IMR-90 (cell line): ENCODE measurements around the gene PASD1. TPM values are rescaled to one million over a fixed set of nuclear protein-coding genes. Genes with fewer than 3 reads are reported as not detected.

ENCODE experiments used
- ATAC-seq: fragments of 200-7000 bp; cut with Tn5 transposase; 2 replicates; pipeline ENCODE4 v1.9.1; 2020; ENCODE audit warnings: low read depth, mild to moderate bottlenecking, moderate library complexity
- BruUV-seq: library from RNA; stranded (reverse); fragments of 400-500 nt; replicated peaks from 2 replicates; lab custom pipeline; 2021; lab: Mats Ljungman, UMichigan
- CTCF ChIA-PET: fragments of 300-600 bp; formaldehyde crosslinking; extraction: SDS; loops from one replicate; lab custom pipeline; 2021; ENCODE audit warnings: antibody characterized with exemption; lab: Yijun Ruan, JAX
- POLR2A ChIA-PET: fragments of 300-600 bp; sonication (Branson Sonifier 250); formaldehyde crosslinking; loops from one replicate; lab custom pipeline; 2022; ENCODE audit warnings: antibody characterized with exemption; ENCODE audit not compliant: unreplicated experiment; lab: Charles Lee
- DNase-seq: peaks from one replicate; pipeline ENCODE4 v3.0.0; 2013
- H2AFZ ChIP-seq: replicated peaks from 2 replicates; pipeline ENCODE3; 2013; ENCODE audit warnings: low read length, mild to moderate bottlenecking; ENCODE audit not compliant: poor library complexity
- H2AK5ac ChIP-seq: 2 replicates; pipeline ENCODE4 v1.6.1; 2013; ENCODE audit warnings: low read depth, low read length, inconsistent platforms
- H2AK9ac ChIP-seq: replicated peaks from 2 replicates; pipeline ENCODE3; 2013; ENCODE audit warnings: mild to moderate bottlenecking, low read depth, low read length, moderate library complexity; ENCODE audit not compliant: poor library complexity
- H2BK120ac ChIP-seq: 2 replicates; pipeline ENCODE4 v1.6.1; 2013; ENCODE audit warnings: low read depth, low read length, inconsistent platforms
- H2BK15ac ChIP-seq: 3 replicates; pipeline ENCODE4 v1.6.1; 2013; ENCODE audit warnings: low read depth, low read length, inconsistent platforms
- H2BK20ac ChIP-seq: 2 replicates; pipeline ENCODE4 v1.6.1; 2013; ENCODE audit warnings: low read depth, mild to moderate bottlenecking, inconsistent platforms, low read length, moderate library complexity
- H2BK5ac ChIP-seq: 2 replicates; pipeline ENCODE4 v1.6.1; 2013; ENCODE audit warnings: mild to moderate bottlenecking, low read depth, low read length, inconsistent platforms; ENCODE audit not compliant: poor library complexity, severe bottlenecking
- H3K14ac ChIP-seq: replicated peaks from 2 replicates; pipeline ENCODE4 v1.6.1; 2013; ENCODE audit warnings: low read depth, low read length, inconsistent platforms
- H3K18ac ChIP-seq: 2 replicates; pipeline ENCODE4 v1.6.1; 2013; ENCODE audit warnings: low read depth, low read length, control low read depth
- H3K23ac ChIP-seq: 2 replicates; pipeline ENCODE4 v1.6.1; 2013; ENCODE audit warnings: low read depth, low read length, inconsistent platforms
- H3K27ac ChIP-seq: 2 replicates; pipeline ENCODE4 v1.5.1; 2013; ENCODE audit warnings: mild to moderate bottlenecking, control low read depth, low read length; ENCODE audit not compliant: insufficient read depth
- H3K27me3 ChIP-seq: 2 replicates; pipeline ENCODE4 v1.6.1; 2013; ENCODE audit warnings: low read length; ENCODE audit not compliant: control insufficient read depth, insufficient read depth
- H3K36me3 ChIP-seq: 2 replicates; pipeline ENCODE4 v1.6.1; 2013; ENCODE audit warnings: low read length, mixed read lengths; ENCODE audit not compliant: control insufficient read depth, insufficient read depth
- H3K4ac ChIP-seq: 2 replicates; pipeline ENCODE4 v1.6.1; 2013; ENCODE audit warnings: low read depth, low read length, inconsistent platforms
- H3K4me1 ChIP-seq: 2 replicates; pipeline ENCODE4 v1.6.1; 2013; ENCODE audit warnings: low read length, mixed read lengths; ENCODE audit not compliant: control insufficient read depth, insufficient read depth
- H3K4me2 ChIP-seq: 2 replicates; pipeline ENCODE4 v1.6.1; 2013; ENCODE audit warnings: low read depth, mild to moderate bottlenecking, control low read depth, low read length, moderate library complexity
- H3K4me3 ChIP-seq: 2 replicates; pipeline ENCODE4 v1.5.1; 2013; ENCODE audit warnings: low read depth, mild to moderate bottlenecking, control low read depth, low read length, moderate library complexity; ENCODE audit not compliant: insufficient read depth
- H3K56ac ChIP-seq: 2 replicates; pipeline ENCODE4 v1.6.1; 2013; ENCODE audit warnings: low read length, inconsistent platforms; ENCODE audit not compliant: insufficient read depth; ENCODE audit errors: extremely low read depth
- H3K79me1 ChIP-seq, 2 experiments: 2 replicates each; pipeline ENCODE4 v1.6.1; 2013; ENCODE audit warnings: low read length in 2 of 2, inconsistent platforms in 1 of 2, low read depth in 1 of 2
- H3K9ac ChIP-seq: 2 replicates; pipeline ENCODE4 v1.6.1; 2013; ENCODE audit warnings: low read depth, low read length, control low read depth
- H3K9me1 ChIP-seq: 2 replicates; pipeline ENCODE4 v1.6.1; 2013; ENCODE audit warnings: low read length, inconsistent platforms; ENCODE audit not compliant: insufficient read depth
- H3K9me3 ChIP-seq: 2 replicates; pipeline ENCODE4 v1.6.1; 2013; ENCODE audit warnings: low read length; ENCODE audit not compliant: control insufficient read depth, insufficient read depth
- H4K20me1 ChIP-seq: 2 replicates; pipeline ENCODE4 v1.6.1; 2013; ENCODE audit warnings: low read length, inconsistent platforms; ENCODE audit not compliant: insufficient read depth
- H4K5ac ChIP-seq: 2 replicates; pipeline ENCODE4 v1.6.1; 2013; ENCODE audit warnings: mild to moderate bottlenecking, low read depth, low read length, control low read depth
- H4K8ac ChIP-seq, 2 experiments: 2 replicates each; pipeline ENCODE4 v1.6.1; 2013; ENCODE audit warnings: low read depth in 2 of 2, low read length in 2 of 2, control low read depth in 1 of 2, inconsistent platforms in 1 of 2
- H4K91ac ChIP-seq: 2 replicates; pipeline ENCODE4 v1.6.1; 2013; ENCODE audit warnings: low read depth, low read length, inconsistent platforms; ENCODE audit not compliant: insufficient read depth
- BHLHE40 ChIP-seq: fragments of 150-350 bp; IDR thresholded peaks from 2 replicates; pipeline ENCODE4 v1.6.1; 2016; ENCODE audit warnings: mild to moderate bottlenecking, low read depth, low read length
- CEBPB ChIP-seq: IDR thresholded peaks from 2 replicates; pipeline ENCODE4 v1.6.1; 2012; ENCODE audit warnings: low read depth, low read length, improper control_type of control experiment
- CHD1 ChIP-seq: IDR thresholded peaks from 2 replicates; pipeline ENCODE4 v1.6.1; 2012; ENCODE audit warnings: low read depth, low read length, improper control_type of control experiment
- CTCF ChIP-seq: conservative IDR thresholded peaks from 2 replicates; pipeline ENCODE4 v1.5.1; 2012; ENCODE audit warnings: mild to moderate bottlenecking, low read depth, low read length, improper control_type of control experiment
- ELK1 ChIP-seq: fragments of 150-350 bp; IDR thresholded peaks from 2 replicates; pipeline ENCODE4 v1.6.1; 2016; ENCODE audit warnings: low read depth, mild to moderate bottlenecking, low read length, moderate library complexity, borderline replicate concordance
- FOS ChIP-seq: fragments of 150-350 bp; IDR thresholded peaks from 2 replicates; pipeline ENCODE4 v1.6.1; 2016; ENCODE audit warnings: low read depth, low read length
- MAFK ChIP-seq: IDR thresholded peaks from 2 replicates; pipeline ENCODE4 v1.6.1; 2012; ENCODE audit warnings: low read depth, low read length, improper control_type of control experiment
- MAZ ChIP-seq: IDR thresholded peaks from 2 replicates; pipeline ENCODE4 v1.6.1; 2012; ENCODE audit warnings: low read depth, mild to moderate bottlenecking, low read length, improper control_type of control experiment, moderate library complexity, borderline replicate concordance
- MXI1 ChIP-seq: IDR thresholded peaks from 2 replicates; pipeline ENCODE4 v1.6.1; 2012; ENCODE audit warnings: low read depth, mild to moderate bottlenecking, low read length, moderate library complexity, borderline replicate concordance
- NFE2L2 ChIP-seq: fragments of 150-350 bp; IDR thresholded peaks from 2 replicates; pipeline ENCODE4 v1.6.1; 2016; ENCODE audit warnings: low read depth, mild to moderate bottlenecking, low read length
- POLR2A ChIP-seq: IDR thresholded peaks from 2 replicates; pipeline ENCODE4 v1.6.1; 2012; ENCODE audit warnings: mild to moderate bottlenecking, low read depth, low read length
- RAD21 ChIP-seq: IDR thresholded peaks from 2 replicates; pipeline ENCODE4 v1.6.1; 2012; ENCODE audit warnings: low read length, improper control_type of control experiment
- RCOR1 ChIP-seq: IDR thresholded peaks from 2 replicates; pipeline ENCODE4 v1.6.1; 2012; ENCODE audit warnings: mild to moderate bottlenecking, low read length, improper control_type of control experiment; ENCODE audit not compliant: insufficient replicate concordance
- RFX5 ChIP-seq: IDR thresholded peaks from 2 replicates; pipeline ENCODE4 v1.8.0; 2012; ENCODE audit warnings: low read depth, mild to moderate bottlenecking, low read length, moderate library complexity
- SMC3 ChIP-seq: fragments of 150-350 bp; IDR thresholded peaks from 2 replicates; pipeline ENCODE4 v1.6.1; 2016; ENCODE audit warnings: low read depth, mild to moderate bottlenecking, antibody characterized with exemption, low read length, moderate library complexity
- USF2 ChIP-seq: fragments of 150-350 bp; IDR thresholded peaks from 2 replicates; pipeline ENCODE4 v1.6.1; 2017; ENCODE audit warnings: mild to moderate bottlenecking, antibody characterized with exemption, low read length, low read depth
- WGBS, 2 experiments: methylation state at CpG; one replicate each; pipeline versions ENCODE4 v1.1.5 to v1.1.7; 2013; ENCODE audit warnings: missing lambda C conversion rate in 2 of 2; ENCODE audit not compliant: insufficient read length in 1 of 2; ENCODE audit errors: extremely low coverage in 2 of 2; 5-methylcytosine and 5-hydroxymethylcytosine counted together
- dilution Hi-C: fragments of 300-500 bp; cut with HindIII; formaldehyde crosslinking; loops from one replicate; pipeline ENCODE4 v1.14.3; 2018; ENCODE audit warnings: low sequenced_read_pairs; ENCODE audit not compliant: unreplicated experiment
- in situ Hi-C: fragments of 300-500 bp; cut with MboI; formaldehyde crosslinking; loops from 3 replicates; pipeline ENCODE4 v1.14.3; 2019; ENCODE audit warnings: low sequenced_read_pairs, inconsistent platforms, mixed read lengths
- intact Hi-C: fragments of 100-400 bp; cut with micrococcal nuclease; formaldehyde crosslinking; loops from 2 replicates; pipeline ENCODE4 v1.10.0; 2022
- polyA plus RNA-seq, 3 experiments: library from polyadenylated mRNA; depleted of rRNA; stranded (reverse); fragments of >200 nt; gene quantifications; 2 replicates each; pipeline ENCODE4 v1.2.3, GENCODE V29; 2012; ENCODE audit warnings: low replicate concordance in 1 of 3
- total RNA-seq: library from RNA; depleted of rRNA; stranded (reverse); fragments of >200 nt; gene quantifications from 2 replicates; pipeline ENCODE4 v1.2.3, GENCODE V29; 2012

PASD1 gene
- total and polyA plus RNA-seq, 2 of the 4 experiments (the other 2 are of a cell fraction): not detected

GRCh38 chrX:151712253-151712652 is 148.8 kb downstream of the PASD1 start:
- no peak overlapping the region for H3K4me3 ChIP-seq
- POLR2A ChIA-PET: no interaction called here
- BruUV-seq: no TSS peak
- no peak overlapping the region for H3K14ac ChIP-seq
- H4K20me1 ChIP-seq: no peaks in the 10 kb centered on the region
- no peak overlapping the region for H4K8ac ChIP-seq
- H2BK20ac ChIP-seq: no peak overlapping the region
- H2AK5ac ChIP-seq: no peak overlapping the region
- no peaks in the 10 kb centered on the region for H3K9me1 ChIP-seq
- in situ Hi-C loops (no loop called here), dilution Hi-C loops (no loop called here), intact Hi-C loops (no loop called here)
- H4K5ac ChIP-seq: no peak overlapping the region
- H2BK5ac ChIP-seq: no peak overlapping the region
- H3K4me1 ChIP-seq: no peaks in the 10 kb centered on the region
- DNase-seq: no peak
- H3K79me1 ChIP-seq: no peaks in the 10 kb centered on the region
- no peak overlapping the region for H2BK15ac ChIP-seq
- no peak overlapping the region for H2AK9ac ChIP-seq
- no peaks in the 10 kb centered on the region; the same call in 1 of the 2 replicates for H3K9me3 ChIP-seq
- H3K27me3 ChIP-seq: no peaks in the 10 kb centered on the region; the same call in 1 of the 2 replicates
- 25% methylated on average over 2 of the region's 3 CpGs; no CpG with 5 or more reads in 1 of the 2 experiments for WGBS, 2 experiments
- CTCF ChIA-PET: no interaction called here
- H2AFZ ChIP-seq: no peak overlapping the region
- no peak overlapping the region for H3K23ac ChIP-seq
- ATAC-seq: no peak
- H3K56ac ChIP-seq: no peak overlapping the region
- H2BK120ac ChIP-seq: no peak overlapping the region
- H3K4me2 ChIP-seq: no peak overlapping the region
- no peaks in the 10 kb centered on the region for H3K36me3 ChIP-seq
- H4K91ac ChIP-seq: no peak overlapping the region
- TF ChIP-seq MAZ (no peak), POLR2A (no peak), RAD21 (no peak), RFX5 (no peak), RCOR1 (no peak), SMC3 (no peak), MAFK (no peak), CTCF (no peak), CHD1 (no peak), CEBPB (no peak), MXI1 (no peak), USF2 (no peak), NFE2L2 (no peak), FOS (no peak), ELK1 (no peak), BHLHE40 (no peak)
- H3K9ac ChIP-seq: no peak overlapping the region
- no peak overlapping the region for H3K27ac ChIP-seq
- no peak overlapping the region for H3K4ac ChIP-seq
- no peak overlapping the region for H3K18ac ChIP-seq
